HL-60 (cell line): ENCODE measurements around the gene TIGD1.

Experiments used
- DNase-seq, 2 experiments: peaks; one replicate each; pipeline ENCODE4 v3.0.0-alpha.2; 2010 to 2020; ENCODE audit warnings: low read depth in 1 of 2, low spot score in 1 of 2
- H3K27ac ChIP-seq: fragments of 250-450 bp; sonication (Bioruptor Pico); replicated peaks from 2 replicates; pipeline ENCODE4 v1.5.1; 2020; ENCODE audit warnings: mild to moderate bottlenecking, moderate library complexity
- H3K27me3 ChIP-seq: fragments of 250-450 bp; sonication (Bioruptor Pico); 2 replicates; pipeline ENCODE4 v1.5.1; 2021; ENCODE audit warnings: mild to moderate bottlenecking, moderate library complexity; ENCODE audit not compliant: insufficient read depth, poor library complexity, severe bottlenecking
- H3K4me3 ChIP-seq: replicated peaks from 2 replicates; pipeline ENCODE4 v1.5.1; 2011; ENCODE audit warnings: mild to moderate bottlenecking, control low read depth, low read length; ENCODE audit not compliant: insufficient read depth
- GABPA ChIP-seq: IDR thresholded peaks from 2 replicates; pipeline ENCODE4 v1.6.1; 2012; ENCODE audit warnings: low read depth
- POLR2AphosphoS5 ChIP-seq: IDR thresholded peaks from 2 replicates; pipeline ENCODE4 v1.6.1; 2012; ENCODE audit warnings: low read depth
- SPI1 ChIP-seq: IDR thresholded peaks from 2 replicates; pipeline ENCODE4 v1.6.1; 2012; ENCODE audit warnings: low read depth, mild to moderate bottlenecking, borderline replicate concordance
- TF ChIP-seq, protein P1 (sequence below): IDR thresholded peaks from 2 replicates; pipeline ENCODE4 v1.6.1; 2012; ENCODE audit warnings: low read depth; ENCODE audit not compliant: insufficient replicate concordance
- TF ChIP-seq, protein P2 (sequence below): IDR thresholded peaks from one replicate; pipeline ENCODE4 v1.5.1; 2011; ENCODE audit warnings: low read length, control low read depth, inconsistent platforms; ENCODE audit not compliant: insufficient read depth

TIGD1 gene

DNA sequence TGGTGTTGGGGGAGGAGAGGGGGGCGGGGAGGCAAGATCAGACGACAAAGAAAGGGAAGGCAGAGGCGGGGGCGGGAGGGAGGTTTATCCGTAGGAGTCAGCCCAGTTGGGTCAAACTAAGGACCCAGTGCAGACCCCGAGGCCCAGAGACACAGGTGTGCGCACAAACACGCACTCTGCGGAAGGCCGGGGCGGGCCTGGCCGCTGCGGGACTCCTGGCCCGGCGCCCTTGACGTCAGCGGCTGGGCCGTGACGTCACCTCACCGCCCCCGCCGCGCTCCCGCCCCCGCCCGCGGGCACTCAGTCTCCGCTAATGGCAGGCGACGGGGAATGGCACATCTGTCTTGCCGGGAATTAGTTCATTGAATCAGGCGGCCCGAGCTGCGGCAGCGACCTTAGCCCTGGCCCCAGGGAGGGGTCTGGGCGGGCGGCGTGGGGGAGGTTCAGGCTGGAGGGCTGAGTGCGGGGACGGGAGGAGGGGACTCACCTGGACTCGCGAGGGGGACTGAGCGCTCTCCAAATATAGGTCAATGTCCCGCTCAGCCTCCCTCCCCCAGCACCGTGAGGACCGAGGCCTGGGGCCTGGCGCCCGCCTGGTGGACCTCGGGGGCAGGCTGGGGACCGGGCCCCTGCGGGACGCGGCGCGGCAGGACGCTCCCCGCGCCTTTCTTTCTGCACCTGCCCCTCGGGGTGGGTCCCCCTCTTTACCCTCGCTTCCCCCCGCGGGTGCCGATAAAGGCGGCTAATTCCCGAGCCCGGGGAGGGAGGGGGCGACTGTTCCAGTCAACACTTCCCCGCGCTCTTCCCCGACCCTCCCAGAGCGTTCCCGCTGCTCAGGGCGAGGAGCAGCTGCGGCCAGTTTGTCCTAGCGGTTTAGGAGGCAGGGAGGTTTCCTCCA lies 47.2 kb downstream of the TIGD1 start:
- no peak for TF ChIP-seq POLR2AphosphoS5
- TF ChIP-seq, protein P1, sequence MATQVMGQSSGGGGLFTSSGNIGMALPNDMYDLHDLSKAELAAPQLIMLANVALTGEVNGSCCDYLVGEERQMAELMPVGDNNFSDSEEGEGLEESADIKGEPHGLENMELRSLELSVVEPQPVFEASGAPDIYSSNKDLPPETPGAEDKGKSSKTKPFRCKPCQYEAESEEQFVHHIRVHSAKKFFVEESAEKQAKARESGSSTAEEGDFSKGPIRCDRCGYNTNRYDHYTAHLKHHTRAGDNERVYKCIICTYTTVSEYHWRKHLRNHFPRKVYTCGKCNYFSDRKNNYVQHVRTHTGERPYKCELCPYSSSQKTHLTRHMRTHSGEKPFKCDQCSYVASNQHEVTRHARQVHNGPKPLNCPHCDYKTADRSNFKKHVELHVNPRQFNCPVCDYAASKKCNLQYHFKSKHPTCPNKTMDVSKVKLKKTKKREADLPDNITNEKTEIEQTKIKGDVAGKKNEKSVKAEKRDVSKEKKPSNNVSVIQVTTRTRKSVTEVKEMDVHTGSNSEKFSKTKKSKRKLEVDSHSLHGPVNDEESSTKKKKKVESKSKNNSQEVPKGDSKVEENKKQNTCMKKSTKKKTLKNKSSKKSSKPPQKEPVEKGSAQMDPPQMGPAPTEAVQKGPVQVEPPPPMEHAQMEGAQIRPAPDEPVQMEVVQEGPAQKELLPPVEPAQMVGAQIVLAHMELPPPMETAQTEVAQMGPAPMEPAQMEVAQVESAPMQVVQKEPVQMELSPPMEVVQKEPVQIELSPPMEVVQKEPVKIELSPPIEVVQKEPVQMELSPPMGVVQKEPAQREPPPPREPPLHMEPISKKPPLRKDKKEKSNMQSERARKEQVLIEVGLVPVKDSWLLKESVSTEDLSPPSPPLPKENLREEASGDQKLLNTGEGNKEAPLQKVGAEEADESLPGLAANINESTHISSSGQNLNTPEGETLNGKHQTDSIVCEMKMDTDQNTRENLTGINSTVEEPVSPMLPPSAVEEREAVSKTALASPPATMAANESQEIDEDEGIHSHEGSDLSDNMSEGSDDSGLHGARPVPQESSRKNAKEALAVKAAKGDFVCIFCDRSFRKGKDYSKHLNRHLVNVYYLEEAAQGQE, result no peak
- TF ChIP-seq, protein P2, sequence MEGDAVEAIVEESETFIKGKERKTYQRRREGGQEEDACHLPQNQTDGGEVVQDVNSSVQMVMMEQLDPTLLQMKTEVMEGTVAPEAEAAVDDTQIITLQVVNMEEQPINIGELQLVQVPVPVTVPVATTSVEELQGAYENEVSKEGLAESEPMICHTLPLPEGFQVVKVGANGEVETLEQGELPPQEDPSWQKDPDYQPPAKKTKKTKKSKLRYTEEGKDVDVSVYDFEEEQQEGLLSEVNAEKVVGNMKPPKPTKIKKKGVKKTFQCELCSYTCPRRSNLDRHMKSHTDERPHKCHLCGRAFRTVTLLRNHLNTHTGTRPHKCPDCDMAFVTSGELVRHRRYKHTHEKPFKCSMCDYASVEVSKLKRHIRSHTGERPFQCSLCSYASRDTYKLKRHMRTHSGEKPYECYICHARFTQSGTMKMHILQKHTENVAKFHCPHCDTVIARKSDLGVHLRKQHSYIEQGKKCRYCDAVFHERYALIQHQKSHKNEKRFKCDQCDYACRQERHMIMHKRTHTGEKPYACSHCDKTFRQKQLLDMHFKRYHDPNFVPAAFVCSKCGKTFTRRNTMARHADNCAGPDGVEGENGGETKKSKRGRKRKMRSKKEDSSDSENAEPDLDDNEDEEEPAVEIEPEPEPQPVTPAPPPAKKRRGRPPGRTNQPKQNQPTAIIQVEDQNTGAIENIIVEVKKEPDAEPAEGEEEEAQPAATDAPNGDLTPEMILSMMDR, result no peak
- no peak for TF ChIP-seq GABPA
- no peak for TF ChIP-seq SPI1
- no peak for DNase-seq
- Histone ChIP-seq H3K27ac (no peak overlapping the region), H3K27me3 (peaks cover 43% of the 10 kb centered on the region), H3K4me3 (no peak overlapping the region)

DNA sequence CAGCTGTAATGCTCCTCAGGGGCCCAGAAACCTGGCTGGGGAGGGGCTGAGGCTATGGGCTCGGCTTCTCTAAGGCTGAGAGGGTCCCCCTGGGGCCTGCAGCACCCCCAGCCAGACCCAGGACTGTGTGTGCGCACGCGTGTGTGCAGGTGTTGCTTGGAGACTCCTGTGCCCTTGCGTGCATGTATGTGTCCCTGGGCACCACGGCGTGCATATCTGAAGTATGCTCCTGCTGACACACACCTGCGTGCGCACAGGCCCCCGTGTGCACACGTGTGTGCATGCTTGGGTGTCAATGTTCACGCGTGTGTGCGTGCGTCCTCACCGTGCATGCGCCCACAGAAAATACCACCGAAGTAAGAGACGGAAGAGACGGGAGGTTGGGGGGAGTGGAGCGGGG lies 47.8 kb downstream of the TIGD1 start:
- TF ChIP-seq SPI1 (no peak), GABPA (no peak), POLR2AphosphoS5 (no peak)
- TF ChIP-seq, protein P2, result no peak
- TF ChIP-seq, protein P1, result no peak
- H3K4me3 ChIP-seq, result no peak overlapping the region
- DNase-seq, result no peak
- no peak overlapping the region for H3K27ac ChIP-seq
- peaks cover 43% of the 10 kb centered on the region for H3K27me3 ChIP-seq

DNA sequence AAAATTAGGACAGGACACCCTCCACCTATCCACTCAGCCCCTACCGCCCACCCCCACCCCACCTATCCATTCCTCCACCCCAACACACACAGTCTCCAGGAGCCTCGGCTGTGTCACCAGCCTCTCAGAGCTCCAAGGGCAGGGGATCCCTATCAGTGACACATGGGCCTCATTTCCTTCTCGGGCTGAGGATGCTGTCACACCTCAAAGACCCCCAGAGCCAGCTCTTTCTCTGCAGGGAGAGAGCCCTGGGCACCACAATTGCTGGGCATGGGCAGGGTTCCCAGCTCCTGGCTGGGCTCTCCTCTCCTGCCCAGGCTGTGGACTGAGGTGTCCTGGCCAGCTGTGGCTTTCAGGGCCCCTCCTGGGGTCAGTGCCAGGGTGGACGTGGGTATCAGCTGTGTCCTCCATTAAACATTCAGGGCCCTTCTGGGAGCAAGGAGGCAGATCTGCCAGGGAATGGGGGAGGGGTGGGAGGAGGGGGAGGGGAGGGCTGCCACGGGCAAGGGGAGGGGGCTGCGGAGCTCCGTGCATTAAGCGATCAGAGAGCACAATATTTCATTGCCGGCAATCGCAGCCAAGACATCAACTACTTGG lies 48.5 kb downstream of the TIGD1 start:
- TF ChIP-seq POLR2AphosphoS5 (no peak), GABPA (no peak), SPI1 (no peak)
- TF ChIP-seq, protein P1, result no peak
- TF ChIP-seq, protein P2, result no peak
- H3K4me3 ChIP-seq, result no peak overlapping the region
- H3K27me3 ChIP-seq, result peaks cover 43% of the 10 kb centered on the region
- no peak for DNase-seq
- H3K27ac ChIP-seq, result no peak overlapping the region
